HG03342 (cell line): ENCODE measurements around the gene KIAA0408.
"Not testable (repeated sequence)": the region's sequence is repeated elsewhere in the genome, so short reads cannot be mapped to it uniquely, and the experiment has no call there.

Experiments used
- ATAC-seq: cut with Tn5 transposase; IDR thresholded peaks from one replicate; pipeline ENCODE4 v1.9.1; 2021; ENCODE audit warnings: mild to moderate bottlenecking, moderate library complexity; ENCODE audit not compliant: unreplicated experiment

The KIAA0408 gene

DNA sequence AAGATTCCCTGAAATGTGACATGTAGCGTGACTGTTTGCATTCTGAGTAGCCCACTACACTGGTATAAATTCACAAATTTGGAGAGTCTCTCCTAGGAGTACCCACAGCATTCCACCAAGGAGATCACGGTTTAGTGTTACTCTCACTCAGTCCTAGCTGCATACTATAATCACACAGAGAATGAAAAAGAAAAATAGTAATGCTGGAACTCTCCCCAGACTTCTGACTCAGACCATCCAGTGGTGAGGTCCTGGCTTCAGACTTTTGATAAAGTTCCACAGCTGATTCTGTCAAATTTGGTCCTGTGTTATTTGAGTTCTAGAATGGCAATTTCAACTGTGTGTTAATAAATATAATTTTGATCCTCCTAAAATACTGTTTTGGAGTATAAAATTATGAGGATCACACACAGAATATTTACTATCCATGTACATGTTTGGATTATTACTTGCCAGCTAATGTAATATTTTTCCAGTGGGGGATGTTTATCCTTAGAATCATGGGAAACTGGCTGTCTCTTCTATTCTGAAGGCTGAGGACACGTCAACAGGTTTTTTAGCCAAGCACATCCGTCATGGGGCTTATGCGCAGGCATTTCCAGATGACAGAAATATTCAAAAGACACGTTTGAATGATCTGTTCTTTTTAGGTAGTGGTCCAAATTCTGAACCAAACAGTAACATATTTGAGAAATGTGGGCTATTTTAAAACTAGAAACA, 5.1 kb upstream of the KIAA0408 start:
- ATAC-seq, result no peak

DNA sequence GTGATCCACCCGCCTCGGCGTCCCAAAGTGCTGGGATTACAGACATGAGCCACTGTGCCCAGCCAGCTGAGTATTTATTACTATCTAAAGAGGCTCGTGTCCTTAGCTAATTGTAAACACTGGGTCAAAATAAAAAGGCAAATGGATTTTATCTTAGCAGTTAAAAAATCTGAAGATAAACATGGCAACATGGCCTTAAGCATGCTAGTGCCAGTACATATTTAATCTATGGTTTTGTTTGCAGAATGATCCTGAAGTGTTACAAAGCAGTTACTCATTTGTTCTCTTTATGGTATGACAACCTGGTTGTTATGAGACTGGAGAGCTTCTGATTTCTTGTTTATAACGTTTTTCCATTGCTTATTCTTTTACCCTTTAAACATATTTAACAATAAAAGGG, 3.9 kb upstream of the KIAA0408 start:
- ATAC-seq, result no peak

DNA sequence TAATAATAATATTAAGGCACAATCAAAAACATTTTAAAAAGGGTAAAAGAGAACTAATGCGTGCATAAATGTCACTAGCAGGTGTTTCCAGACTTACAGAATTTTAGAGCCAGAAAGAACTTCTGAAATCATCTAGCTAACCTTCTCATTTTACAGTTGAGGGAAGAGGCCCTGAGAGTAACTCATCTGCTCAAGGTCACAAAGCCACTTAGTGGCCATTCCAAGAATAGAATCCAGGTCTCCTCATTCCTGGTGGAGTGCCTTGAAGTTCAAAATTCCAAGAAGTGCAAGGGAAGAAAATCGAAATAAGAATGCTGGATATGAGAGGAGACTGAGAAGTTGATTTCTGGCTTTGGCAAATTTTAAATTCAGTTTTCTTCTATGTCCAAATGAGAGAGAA, 3.2 kb upstream of the KIAA0408 start:
- no peak for ATAC-seq

DNA sequence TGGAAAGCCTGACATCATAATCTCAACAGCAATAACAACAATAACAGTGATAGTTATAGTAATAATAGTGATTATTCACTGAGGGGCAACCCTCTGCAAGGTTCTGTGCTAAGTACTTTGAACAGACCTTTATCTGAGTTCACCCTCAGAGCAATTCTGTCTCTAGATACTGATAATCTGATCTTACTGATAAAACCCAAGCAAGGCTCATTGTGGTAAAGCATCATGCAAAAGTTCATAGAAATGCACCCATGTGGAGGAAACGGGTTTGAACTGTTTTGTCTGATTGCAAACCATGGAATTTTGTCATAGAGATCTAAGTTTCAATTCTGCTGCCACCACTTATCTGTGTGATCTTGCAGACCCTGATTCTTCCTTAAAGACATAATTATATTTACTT, 1.3 kb upstream of the KIAA0408 start:
- no peak for ATAC-seq

DNA sequence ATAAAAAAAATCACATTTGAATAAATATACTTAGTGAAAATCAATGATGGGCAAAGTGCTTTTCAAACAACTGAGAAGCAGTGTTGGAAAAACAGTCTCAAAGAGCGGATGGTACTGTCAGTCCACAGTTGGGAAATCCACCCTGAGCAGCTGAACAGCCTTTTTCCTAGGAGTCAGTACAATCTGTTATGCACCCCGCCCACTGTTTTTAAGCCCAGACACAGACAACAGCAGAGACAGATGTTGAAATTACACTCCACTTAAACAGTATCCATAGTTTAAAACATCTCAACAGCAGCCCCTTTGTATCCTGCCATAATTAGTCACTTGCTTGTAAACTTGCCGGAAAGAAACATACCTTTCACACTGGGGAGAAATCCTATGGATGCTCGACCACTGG, 372 bp downstream of the KIAA0408 start:
- ATAC-seq, result no peak

DNA sequence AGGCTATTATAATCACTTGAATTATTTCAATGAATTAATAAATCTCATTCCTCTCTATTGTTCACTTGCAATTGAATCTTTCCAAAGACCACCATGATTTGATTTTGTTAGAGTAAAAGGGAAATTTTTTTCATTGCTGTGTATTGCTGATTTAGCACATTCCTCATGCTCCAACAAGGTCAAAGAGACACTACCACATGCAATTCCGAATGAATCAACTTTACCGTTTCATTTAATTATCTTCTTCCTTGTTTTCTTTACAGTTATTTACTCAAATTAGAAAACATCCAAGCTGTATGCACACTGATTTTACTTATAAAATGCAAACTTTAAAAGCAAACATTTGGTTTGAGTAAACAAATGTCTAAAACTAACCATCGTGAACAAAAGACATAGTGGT, 967 bp downstream of the KIAA0408 start:
- no peak for ATAC-seq

DNA sequence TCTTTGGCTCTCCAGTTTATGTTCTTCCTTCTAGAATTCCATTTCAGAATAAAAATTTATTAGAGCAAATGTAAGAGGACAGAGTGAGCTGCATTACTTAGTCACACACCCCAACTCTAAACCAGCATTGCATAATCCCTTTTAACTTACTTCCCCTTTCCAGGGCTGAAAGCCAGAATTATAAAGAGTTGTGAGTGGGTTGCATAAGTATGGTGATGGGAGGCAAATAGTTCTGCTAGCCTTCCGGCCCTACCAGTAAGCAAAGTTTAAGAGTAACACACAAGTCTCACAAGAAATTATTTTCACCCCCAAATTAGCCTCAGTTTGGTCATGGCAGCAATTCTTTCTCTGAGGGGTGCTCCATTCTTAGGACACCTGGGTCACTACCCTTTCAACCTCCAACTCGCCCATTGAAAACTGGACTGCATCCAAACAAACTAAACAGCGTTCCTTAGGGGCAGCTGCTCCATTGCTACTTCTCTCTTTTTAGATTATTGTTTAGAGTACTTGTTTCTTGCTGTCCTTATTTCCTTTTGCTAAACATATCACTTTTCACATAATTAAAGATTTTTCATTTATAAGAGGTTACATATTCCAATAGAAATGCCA, 1.6 kb downstream of the KIAA0408 start:
- ATAC-seq, result no peak

DNA sequence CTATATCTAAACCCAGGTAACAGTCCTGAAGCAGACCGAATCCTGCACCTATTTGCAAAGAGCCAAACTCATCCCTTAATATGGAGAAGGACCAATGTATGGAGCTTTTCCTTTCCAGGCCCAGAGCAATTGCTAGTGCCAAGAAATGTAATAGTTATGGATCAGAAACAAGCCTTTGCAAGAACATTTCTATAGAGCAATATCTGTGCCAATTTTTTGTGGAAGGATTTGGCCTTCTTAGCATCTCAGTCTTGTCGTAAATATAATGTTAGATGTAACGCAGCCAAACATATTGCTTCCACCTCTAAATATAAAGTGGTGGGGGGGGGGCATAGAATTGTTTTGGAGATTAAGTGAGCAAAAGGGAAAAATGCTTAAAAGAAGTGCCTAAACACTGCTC, 2.7 kb downstream of the KIAA0408 start:
- no peak for ATAC-seq

DNA sequence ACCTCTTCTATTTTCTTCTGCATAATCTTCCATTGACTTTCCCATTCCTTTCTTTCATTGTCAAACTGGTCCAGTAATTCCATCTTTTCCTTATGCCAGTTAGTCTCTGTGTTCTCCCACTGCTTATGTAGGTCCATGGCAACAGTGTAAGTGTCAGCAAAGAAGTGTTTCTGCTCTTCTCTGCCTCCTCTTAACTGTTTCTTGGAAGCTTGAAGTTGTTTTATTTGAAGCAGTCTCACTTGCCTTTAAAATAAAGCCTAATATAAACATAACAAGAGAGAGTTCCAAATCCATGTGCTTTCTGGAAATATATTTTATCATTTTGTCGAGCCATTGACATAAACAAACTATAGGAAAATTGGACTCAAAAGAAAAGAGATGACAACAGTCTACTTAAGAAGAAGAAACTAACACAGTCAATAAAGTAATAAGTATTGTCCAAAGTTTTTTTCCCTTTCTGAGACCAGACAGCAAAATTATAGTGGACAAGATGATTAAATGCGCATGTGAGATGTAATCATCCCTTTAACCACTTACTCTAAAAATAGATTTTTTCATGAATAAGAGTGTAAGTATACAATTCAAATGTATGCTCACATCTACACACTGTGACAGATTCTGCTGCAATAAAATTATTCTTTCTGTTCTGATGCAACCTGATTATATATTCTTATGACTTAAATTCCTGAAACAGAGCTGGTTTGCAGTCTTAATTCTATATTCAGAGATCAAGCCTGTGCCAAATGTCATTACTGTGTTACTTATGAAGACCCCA, 5.2 kb downstream of the KIAA0408 start:
- no peak for ATAC-seq

DNA sequence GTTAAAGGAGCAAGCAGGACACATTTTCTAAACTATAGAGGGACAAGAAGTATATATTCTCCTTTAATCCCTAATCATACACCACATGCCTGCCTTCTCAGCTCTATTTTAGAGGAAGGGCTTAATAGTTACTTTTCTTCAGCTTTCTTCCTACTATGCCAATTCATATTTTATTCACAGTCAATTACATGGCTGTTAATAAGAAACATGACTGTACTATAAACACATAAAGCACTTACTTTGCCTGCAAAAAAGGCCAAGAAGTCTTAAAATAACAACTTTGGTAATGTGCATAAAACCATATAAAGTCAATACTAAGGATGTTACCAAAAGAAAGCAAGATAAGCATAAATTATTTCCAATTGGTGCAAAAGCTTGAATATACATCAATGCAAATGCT, 6.4 kb downstream of the KIAA0408 start:
- no peak for ATAC-seq

DNA sequence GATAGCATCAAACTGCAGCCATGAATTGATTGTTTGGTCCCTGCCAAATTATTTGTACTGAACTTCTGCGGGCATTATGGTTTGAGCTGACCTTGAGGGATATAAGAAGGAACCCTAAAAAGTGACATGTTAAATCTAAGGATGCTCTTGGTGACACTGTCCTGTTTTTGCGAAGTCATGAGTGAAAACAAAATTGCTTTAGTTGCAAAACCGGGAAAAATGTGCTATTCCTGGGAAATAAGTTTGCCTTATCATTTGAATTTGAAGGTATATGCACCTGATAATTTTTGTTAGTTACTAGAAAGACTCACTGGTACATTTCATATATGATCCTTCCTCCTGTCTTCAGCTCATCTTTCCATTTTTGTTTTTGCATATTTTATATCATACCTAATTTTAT, 7.8 kb downstream of the KIAA0408 start:
- no peak for ATAC-seq

DNA sequence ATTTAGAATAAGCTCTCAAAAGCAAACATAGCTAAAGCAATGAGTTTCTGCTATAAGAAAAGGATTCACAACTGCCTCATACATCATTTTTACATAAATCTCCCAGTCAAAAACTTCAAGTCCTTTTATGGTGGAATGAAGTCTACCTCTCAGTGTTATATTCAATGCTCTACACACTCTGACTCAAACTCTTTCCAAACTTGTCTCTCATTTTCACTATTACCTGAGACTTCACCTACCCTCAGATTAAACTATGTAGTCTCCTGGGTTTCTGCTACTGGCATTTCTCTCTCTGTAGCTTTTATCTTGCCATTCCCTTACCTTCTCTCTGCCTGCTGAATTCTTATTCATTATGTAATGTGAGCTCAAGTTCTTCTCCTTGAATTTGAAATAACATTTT, 11.4 kb downstream of the KIAA0408 start:
- ATAC-seq, result no peak

DNA sequence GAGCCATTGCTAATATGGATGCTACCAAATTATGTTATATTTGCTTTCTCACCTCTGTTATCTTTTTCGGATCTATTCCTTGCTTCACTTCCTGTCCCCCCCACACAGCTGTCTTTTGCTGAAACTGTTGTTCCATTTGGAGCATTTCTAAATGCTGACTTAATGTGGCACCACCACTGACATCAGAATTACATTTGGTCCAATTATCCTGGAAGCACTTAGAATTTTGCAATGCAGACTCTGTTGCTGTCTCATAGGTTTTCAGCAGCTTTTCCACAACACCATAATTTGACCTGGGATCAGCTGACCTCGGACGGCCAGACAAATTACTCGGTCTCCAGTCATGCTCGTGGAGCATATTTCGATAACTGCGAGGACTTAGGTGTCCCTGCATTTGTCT, 12.8 kb downstream of the KIAA0408 start:
- ATAC-seq, result no peak

DNA sequence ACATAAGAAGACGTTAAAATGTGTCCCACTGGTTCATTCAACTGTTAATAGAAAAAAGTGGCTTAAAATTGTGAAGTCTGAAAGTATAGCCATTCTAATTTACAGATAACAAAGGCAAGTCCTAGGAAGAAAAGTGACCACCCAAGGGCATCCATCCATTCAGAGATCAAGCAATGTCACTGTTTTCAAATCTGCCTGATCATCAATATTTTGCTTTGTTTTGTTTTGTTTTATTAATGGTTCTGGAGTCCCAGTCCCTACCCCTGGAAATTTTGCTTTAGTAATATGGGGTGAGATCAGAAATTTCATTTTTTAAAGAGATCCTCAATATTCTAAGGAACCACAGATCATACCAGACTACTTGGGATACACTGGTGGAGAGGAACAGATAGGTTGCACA, 17.3 kb downstream of the KIAA0408 start:
- ATAC-seq, result no peak

DNA sequence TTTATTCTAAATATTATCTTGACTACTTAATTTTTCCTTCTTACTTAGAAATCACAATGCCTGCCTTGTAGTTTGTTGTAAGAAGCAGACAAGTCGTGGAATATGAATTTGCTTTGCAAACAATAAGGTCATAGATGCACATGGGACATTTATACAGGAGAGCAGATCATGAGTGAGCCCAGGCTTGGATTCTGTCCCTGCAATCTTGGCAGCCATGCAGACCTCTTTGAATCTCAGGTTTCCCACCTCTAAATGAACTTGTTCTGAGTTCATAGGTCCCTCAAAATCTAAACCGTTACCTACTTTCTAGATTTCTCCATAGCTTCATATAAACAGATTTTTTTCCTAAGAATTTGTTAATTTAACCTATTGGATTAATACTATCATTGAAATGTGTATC, 19.5 kb downstream of the KIAA0408 start:
- ATAC-seq, result no peak

DNA sequence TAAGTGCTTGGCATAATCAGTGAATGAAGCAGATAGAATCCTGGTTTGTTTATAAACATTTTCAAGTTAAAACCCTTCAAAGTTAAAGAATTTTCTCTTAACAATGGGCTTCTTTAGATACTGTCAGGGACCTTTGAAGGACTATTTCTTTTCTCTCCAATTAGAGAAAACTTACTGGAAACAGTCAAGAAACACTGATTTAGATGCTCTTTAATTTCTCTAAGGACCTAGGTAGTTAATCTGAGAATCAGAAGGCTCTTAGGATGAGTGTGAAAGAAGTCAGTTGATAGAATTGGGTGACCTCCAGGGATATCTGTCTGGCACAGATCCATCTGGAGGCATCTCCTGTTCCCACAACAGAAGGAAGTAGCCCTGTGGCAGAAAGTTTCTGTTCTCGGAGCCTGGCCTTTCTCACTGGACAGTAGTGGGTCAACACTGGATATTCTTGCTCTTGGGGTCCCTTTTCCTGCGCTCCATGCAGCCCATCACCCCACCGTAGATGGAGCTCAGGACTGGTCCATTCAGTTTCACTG, 22.5 kb downstream of the KIAA0408 start:
- ATAC-seq, result no peak

DNA sequence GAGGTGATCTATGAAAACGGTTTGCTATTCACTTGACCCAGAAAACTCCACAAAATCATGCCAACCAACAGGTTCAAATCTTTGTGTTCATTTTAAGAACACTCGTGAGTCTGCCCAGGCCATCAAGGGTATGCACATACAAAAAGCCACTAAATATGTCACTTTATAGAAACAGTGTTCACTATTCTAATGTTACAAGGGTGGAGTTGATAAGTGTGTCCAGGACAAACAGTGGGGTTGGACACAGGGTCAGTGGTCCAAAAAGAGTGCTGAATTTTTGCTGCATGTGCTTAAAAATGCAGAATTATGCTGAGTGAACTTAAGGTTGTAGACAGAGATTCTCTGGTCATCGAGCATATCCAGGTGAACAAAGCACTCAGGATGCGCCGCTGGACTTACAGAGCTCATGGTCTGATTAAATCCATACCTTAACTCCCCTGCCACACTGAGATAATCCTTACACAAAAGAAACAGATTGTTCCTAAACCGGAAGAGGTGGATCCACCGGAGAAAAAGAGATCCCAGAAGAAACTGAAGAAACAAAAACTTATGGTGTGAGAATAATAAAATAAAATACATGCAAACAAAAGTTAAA, 23.5 kb downstream of the KIAA0408 start:
- no peak for ATAC-seq

DNA sequence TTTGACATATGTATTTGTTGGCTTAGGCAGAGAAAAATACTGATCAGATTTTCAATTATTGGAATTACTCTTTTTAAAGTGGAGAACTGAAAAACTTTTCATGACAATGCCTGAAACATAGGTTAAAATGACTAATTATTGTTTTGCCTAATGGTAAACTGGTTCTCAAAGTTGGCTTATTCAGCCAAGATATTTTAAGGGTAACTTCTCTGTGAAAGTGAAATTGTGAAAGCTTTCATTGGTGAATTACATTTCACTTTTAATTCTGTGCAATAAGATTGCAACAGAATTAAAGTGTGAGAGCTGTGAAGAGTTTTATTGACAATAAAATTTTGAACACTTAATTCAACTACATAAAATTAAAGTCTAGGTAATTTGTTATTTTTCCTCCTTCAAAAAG, 24.5 kb downstream of the KIAA0408 start:
- ATAC-seq, result no peak

DNA sequence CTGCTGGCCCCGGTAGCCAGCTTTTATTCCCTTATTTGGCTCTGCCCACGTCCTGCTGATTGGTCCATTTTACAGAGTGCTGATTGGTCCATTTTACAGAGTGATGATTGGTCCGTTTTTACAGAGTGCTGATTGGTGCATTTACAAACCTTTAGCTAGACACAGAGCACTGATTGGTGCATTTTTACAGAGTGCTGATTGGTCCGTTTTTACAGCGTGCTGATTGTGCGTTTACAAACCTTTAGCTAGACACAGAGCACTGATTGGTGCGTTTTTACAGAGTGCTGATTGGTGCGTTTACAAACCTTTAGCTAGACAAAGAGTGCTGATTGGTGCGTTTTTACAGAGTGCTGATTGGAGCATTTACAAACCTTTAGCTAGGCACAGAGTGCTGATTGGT, 30.6 kb downstream of the KIAA0408 start:
- ATAC-seq, result not testable (repeated sequence)

DNA sequence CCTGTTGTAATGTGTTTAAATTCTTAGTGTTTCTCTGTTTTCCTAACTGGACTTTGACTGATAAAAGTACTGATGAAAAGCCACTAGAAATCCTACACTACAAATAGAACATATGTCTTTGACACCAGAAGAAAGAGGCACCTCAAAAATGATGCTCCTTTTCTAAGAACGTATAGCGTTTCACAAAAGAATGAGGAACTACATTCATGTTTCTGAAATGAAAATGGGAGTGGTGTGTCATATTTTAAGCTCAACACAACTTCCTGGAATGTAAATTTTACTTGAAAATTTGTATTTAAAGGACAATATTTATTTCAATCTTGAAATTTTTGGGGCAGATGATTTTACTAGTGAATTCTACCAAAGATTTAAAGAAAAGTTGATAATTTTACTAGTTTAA, 35.3 kb downstream of the KIAA0408 start:
- ATAC-seq, result no peak

DNA sequence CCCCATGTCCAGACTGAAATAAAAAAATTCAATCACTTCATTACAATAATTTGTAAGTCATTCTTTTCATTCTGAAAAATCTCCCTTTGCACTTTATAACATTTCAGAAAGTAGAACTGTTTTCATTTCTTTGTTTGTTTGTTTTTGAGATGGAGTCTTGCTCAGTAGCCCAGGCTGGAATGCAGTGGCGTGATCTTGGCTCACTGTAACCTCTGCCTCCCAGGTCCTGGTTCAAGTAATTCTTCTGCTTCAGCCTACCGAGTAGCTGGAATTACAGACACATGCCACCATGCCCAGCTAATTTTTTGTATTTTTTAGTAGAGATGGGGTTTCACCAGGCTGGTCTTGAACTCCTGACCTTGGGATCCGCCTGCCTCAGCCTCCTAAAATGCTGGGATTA, 38.0 kb downstream of the KIAA0408 start:
- not testable (repeated sequence) for ATAC-seq

DNA sequence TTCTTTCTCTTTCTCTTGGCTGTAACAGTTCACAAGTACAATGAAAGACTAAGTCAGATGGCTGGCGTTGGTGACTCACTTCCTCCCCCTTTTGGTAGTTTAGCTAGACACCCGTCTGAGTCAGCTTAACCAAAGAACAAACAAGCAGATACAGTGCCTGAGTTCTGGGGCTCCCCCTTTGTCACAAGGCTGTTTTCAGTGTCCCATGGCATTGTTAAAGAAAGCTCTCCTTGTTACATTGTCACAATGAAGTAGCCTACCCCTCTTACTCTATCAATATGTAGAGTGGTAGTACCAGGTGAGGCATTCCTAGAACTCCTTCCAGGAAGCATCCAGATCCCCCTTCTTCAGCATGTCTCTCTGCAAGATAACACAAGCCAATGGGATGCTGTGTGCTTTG, 38.6 kb downstream of the KIAA0408 start:
- peak; percentile 100 for ATAC-seq
